GM10248 (cell line): ENCODE results near the gene MADD.

ENCODE experiments used
- CTCF ChIA-PET: fragments of 300-600 bp; sonication (Branson Sonifier 250); formaldehyde crosslinking; extraction: SDS; loops from one replicate; lab custom pipeline; 2021; ENCODE audit warnings: antibody characterized with exemption; lab: Yijun Ruan, JAX
- POLR2A ChIA-PET: fragments of 350-650 bp; sonication (Branson Sonifier 250); formaldehyde crosslinking; extraction: SDS; loops from one replicate; lab custom pipeline; 2020; ENCODE audit warnings: antibody characterized with exemption; lab: Yijun Ruan, JAX
- DNase-seq: peaks from one replicate; pipeline ENCODE4 v3.0.0; 2012; ENCODE audit errors: extremely low spot score
- CTCF ChIP-seq: IDR thresholded peaks from 2 replicates; pipeline ENCODE4 v1.5.1; 2012; ENCODE audit warnings: mild to moderate bottlenecking, low read depth; ENCODE audit errors: extremely low read depth, missing control alignments, control extremely low read depth

MADD gene

GRCh38 chr11:47352556-47352955 lies 82.6 kb downstream of the MADD start, which contains the start of gene MYBPC3:
TSS of gene MYBPC3 (minus strand) at chr11:47352702. CDS start at chr11:47352647, 55 bp downstream.
- ChIA-PET POLR2A (no interaction called here), CTCF (interaction anchor here (1.1 to 1.2 kb wide), 2 partner anchors 22 to 23 kb away, joined by 3 read pairs; no protein-coding TSS in a partner anchor)
- TF ChIP-seq CTCF: no peak
- no peak for DNase-seq

GRCh38 chr11:47353978-47354774 lies 84.2 kb downstream of the MADD start:
- ChIA-PET POLR2A (no interaction called here), CTCF (interaction anchor here (0.6 to 1.0 kb wide), 2 partner anchors 27 to 32 kb away, joined by 3 read pairs; no protein-coding TSS in a partner anchor)
- no peak for DNase-seq
- no peak for TF ChIP-seq CTCF

- no peak for DNase-seq
- ChIA-PET POLR2A (no interaction called here), CTCF (no interaction called here)
- TF ChIP-seq CTCF: no peak
These were observed 85.0 kb downstream of the MADD start for GRCh38 chr11:47354913-47355282.

- DNase-seq: no peak
- ChIA-PET POLR2A (no interaction called here), CTCF (no interaction called here)
- TF ChIP-seq CTCF: peak; percentile 14
These were observed 85.6 kb downstream of the MADD start for GRCh38 chr11:47355283-47356128.

- no peak for DNase-seq
- no peak for TF ChIP-seq CTCF
- CTCF ChIA-PET: no interaction called here
- POLR2A ChIA-PET: no interaction called here
These were observed 86.4 kb downstream of the MADD start for GRCh38 chr11:47356129-47356997.

- TF ChIP-seq CTCF: no peak
- ChIA-PET POLR2A (no interaction called here), CTCF (no interaction called here)
- no peak for DNase-seq
These were observed 87.0 kb downstream of the MADD start for GRCh38 chr11:47356998-47357329.
